HL-60 (cell line): ENCODE data around the gene SLC13A2.

Source experiments
- DNase-seq, 2 experiments: peaks; one replicate each; pipeline ENCODE4 v3.0.0-alpha.2; 2010 to 2020; ENCODE audit warnings: low read depth in 1 of 2, low spot score in 1 of 2
- H3K27ac ChIP-seq: fragments of 250-450 bp; sonication (Bioruptor Pico); replicated peaks from 2 replicates; pipeline ENCODE4 v1.5.1; 2020; ENCODE audit warnings: mild to moderate bottlenecking, moderate library complexity
- H3K27me3 ChIP-seq: fragments of 250-450 bp; sonication (Bioruptor Pico); 2 replicates; pipeline ENCODE4 v1.5.1; 2021; ENCODE audit warnings: mild to moderate bottlenecking, moderate library complexity; ENCODE audit not compliant: insufficient read depth, poor library complexity, severe bottlenecking
- H3K4me3 ChIP-seq: replicated peaks from 2 replicates; pipeline ENCODE4 v1.5.1; 2011; ENCODE audit warnings: mild to moderate bottlenecking, control low read depth, low read length; ENCODE audit not compliant: insufficient read depth
- CTCF ChIP-seq: IDR thresholded peaks from one replicate; pipeline ENCODE4 v1.5.1; 2011; ENCODE audit warnings: low read length, control low read depth, inconsistent platforms; ENCODE audit not compliant: insufficient read depth
- GABPA ChIP-seq: IDR thresholded peaks from 2 replicates; pipeline ENCODE4 v1.6.1; 2012; ENCODE audit warnings: low read depth
- POLR2AphosphoS5 ChIP-seq: IDR thresholded peaks from 2 replicates; pipeline ENCODE4 v1.6.1; 2012; ENCODE audit warnings: low read depth
- REST ChIP-seq: IDR thresholded peaks from 2 replicates; pipeline ENCODE4 v1.6.1; 2012; ENCODE audit warnings: low read depth; ENCODE audit not compliant: insufficient replicate concordance
- SPI1 ChIP-seq: IDR thresholded peaks from 2 replicates; pipeline ENCODE4 v1.6.1; 2012; ENCODE audit warnings: low read depth, mild to moderate bottlenecking, borderline replicate concordance

The SLC13A2 gene

GRCh38 chr17:28488533-28489276 is 15.3 kb downstream of the SLC13A2 start:
- TF ChIP-seq REST (no peak), POLR2AphosphoS5 (no peak), GABPA (no peak), CTCF (no peak), SPI1 (no peak)
- no peak overlapping the region for H3K4me3 ChIP-seq
- no peak for DNase-seq
- H3K27me3 ChIP-seq = no peaks in the 10 kb centered on the region
- H3K27ac ChIP-seq = no peak overlapping the region

GRCh38 chr17:28491286-28491685 is 17.8 kb downstream of the SLC13A2 start:
- H3K4me3 ChIP-seq = no peak overlapping the region
- no peak for DNase-seq
- H3K27ac ChIP-seq = no peak overlapping the region
- H3K27me3 ChIP-seq = no peaks in the 10 kb centered on the region
- TF ChIP-seq POLR2AphosphoS5 = no peak
- no peak for TF ChIP-seq CTCF
- no peak for TF ChIP-seq SPI1

DNA sequence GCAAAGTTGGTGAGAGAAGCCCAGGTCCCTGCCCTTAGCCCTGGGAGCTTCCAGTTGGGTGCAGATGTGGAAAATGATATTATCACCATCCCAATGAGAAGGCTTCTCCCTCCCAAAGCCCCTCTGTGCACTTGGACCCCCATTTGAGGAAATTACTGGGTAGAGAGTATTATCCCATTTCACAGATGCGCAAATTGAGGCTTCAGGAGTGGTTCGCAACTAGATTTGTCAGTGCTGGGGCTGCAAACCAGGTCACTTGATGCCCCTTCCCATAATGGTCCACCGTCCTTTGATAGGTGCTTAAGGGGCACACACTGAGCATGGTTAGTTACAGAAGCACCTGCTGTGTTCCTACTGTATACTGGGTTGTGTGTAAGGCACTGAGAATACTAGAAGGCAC is 18.4 kb downstream of the SLC13A2 start:
- Histone ChIP-seq H3K27me3 (no peaks in the 10 kb centered on the region), H3K4me3 (no peak overlapping the region), H3K27ac (no peak overlapping the region)
- TF ChIP-seq REST (no peak), POLR2AphosphoS5 (no peak), CTCF (no peak), SPI1 (no peak), GABPA (no peak)
- DNase-seq = no peak
